ENCODE measurements around the gene RPRD2. TPM values are rescaled to one million over a fixed set of nuclear protein-coding genes. Genes with fewer than 3 reads are reported as not detected.
A peak's percentile ranks its signal among the peaks of the same experiment; 100 is the strongest.

The RPRD2 gene
- polyA plus RNA-seq, 3 donors = 48.9 to 57.3 (median 56.5) TPM

DNA sequence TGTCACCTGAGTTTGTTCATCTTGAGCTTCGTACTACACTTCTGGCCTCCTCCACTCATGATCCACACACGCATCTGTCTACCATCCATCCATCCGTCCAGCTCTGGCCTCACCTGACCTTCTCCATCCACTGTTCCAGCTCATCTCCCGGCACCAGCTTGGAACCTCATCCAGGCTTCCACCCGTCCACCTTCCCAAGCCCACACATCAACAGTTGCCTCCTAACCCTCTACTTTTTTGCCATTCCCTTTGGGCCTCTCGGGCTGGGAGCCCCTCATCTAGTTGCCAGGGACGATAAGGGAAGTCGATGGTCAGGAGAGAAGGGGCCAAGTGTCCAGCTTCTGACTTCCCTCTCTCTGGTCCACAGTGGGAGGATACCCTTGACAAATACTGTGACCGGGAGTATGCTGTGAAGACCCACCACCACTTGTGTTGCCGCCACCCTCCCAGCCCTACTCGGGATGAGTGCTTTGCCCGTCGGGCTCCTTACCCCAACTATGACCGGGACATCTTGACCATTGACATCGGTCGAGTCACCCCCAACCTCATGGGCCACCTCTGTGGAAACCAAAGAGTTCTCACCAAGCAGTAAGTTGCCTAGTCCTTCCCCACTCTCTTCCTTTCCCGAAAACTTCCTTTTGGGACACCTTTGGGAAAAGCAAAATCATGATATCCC lies 148.2 kb downstream of the RPRD2 start:
- no peak for DNase-seq

- DNase-seq = no peak
Observed at GRCh38 chr1:150512846-150513245, 148.9 kb downstream of the RPRD2 start.

- DNase-seq = no peak
Observed at GRCh38 chr1:150513351-150513791, 149.4 kb downstream of the RPRD2 start.

DNA sequence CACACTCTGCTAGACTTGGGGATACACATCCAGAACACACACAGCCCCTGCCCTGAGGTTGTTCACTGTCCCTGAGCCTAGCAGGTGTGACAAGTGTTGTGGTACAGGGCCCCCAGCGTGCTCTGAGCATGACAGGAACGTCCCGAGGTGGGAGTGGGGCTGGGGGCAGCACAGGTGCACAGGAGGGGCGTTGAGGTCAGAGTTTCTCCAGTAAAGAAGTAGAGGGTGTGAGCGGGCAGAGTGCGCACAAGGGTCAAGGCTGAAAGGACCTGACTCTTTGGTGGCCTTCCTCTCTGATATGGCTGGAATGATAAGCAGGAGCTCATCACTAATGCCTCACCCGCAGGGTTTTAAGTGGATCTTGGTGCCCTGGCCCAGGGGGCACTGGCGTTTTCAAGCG lies 150.3 kb downstream of the RPRD2 start:
- DNase-seq = no peak

DNA sequence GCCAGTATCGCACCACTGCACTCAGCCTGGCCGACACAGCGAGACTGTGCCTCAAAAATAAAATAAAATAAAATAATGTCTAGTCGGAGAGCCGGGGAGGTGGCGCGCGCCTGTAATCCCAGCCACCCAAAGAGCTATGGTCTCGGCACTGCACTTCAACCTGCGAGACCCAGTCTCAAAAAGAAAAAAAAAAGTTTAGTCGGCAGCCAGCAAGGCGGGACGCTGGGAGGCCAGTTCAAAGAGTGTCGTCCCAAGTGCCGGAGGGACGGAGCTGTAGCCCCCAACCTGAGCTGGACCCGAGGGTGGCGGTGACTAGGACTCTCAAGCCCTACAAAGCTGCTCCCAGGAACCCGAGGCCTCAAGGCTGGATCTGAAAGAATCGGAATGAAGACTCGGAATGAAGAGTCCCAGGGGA lies 151.0 kb downstream of the RPRD2 start:
- no peak for DNase-seq

DNA sequence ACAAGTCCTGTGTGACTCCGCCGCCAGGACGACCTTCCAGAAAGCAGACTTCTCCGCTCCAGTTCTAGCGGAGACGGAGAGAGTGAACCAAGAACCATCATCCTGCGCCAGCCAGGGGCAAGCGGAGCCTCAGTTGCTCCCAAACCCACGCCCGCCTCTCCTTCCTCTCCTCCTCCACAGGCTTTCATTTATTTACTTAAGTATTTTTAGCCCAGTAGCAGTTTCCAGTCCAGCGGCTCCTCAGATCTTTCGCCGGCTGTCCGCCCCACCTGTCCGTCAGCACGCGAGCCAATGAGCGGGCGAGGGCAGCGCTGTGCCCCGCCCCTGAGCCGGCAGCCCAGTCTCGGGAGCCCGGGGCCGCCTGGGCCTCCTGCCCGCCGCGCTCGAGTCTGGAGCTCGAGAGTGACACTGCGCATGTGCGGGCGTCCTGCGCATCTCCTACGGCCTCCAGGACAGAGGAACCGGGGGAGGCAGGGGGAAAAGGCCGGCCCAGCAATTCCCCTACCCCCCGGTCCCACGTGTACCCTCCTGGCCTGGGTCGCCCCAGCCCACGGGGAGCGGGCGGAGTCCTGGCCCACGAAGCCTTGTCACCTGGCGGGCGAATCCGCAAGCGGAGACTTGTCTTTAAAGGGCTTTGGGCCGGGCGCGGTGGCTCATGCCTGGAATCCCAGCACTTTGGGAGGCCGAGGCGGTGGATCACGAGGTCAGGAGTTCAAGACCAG lies 151.5 kb downstream of the RPRD2 start, which contains the start of gene FALEC:
TSS of gene FALEC (plus strand) at position 425 of the 722 bp plus-strand sequence.
- peak; percentile 95 for DNase-seq

DNA sequence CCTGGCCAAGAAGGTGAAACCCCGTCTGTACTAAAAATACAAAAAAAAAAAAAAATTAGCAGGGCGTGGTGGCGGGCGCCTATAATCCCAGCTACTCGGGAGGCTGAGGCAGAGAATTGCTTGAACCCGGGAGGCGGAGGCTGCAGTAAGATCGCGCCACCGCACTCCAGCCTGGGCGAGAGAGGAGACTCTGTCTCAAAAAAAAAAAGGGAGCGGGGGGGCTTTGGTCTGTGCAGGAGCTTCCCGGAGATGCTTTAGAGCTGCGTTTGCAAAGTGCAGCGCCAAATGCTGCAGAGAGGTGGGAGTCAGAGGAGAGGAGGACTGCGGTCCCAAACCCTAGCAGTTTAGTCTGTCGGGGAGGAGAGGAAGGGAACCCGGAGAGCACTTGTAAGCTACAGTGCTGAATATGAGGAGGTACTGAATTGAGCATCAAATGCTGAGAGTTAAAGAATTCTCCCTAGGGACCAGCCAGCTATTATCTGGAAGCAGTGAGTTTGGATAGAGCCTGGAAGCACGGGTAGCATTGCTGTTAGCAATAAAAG lies 152.2 kb downstream of the RPRD2 start:
- no peak for DNase-seq

GRCh38 chr1:150516616-150517015 lies 152.7 kb downstream of the RPRD2 start:
- no peak for DNase-seq

- DNase-seq = no peak
Observed at GRCh38 chr1:150521196-150521968, 157.4 kb downstream of the RPRD2 start.

DNA sequence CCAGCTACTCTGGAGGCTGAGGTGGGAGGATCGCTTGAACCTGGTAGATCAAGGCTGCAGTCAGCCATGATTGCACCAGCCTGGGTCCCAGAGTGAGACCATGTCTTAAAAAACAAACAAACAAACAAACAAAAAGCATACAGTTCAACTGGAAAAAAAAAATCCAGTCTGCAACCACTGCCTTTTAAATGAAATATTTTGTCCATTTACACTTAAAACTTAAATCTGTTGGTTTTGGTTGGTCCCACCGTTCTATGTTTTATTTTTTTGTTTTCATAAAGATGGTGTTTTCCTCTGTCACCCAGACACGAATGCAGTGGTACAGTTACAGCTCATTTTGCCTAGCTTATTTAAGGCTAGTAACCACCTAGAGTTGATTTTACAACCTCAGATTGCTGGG lies 161.4 kb downstream of the RPRD2 start:
- DNase-seq = no peak

Other genes starting within 250 kb of the RPRD2 start
- gene PLEKHO1, start 214.2 kb upstream of the RPRD2 start, polyA plus RNA-seq (ENCODE audit: insufficient read length in 3 of 3) = 10 to 100 TPM; 45.4 to 59.3 (median 59.0) TPM
- gene ANP32E, start 128.0 kb upstream of the RPRD2 start, polyA plus RNA-seq (ENCODE audit: insufficient read length in 3 of 3) = 100 to 1,000 TPM; 112 to 136 (median 132) TPM
- 1 to 10 TPM; 6.6 to 6.8 (median 6.6) TPM for gene CA14, start 106.4 kb upstream of the RPRD2 start, polyA plus RNA-seq (ENCODE audit: insufficient read length in 3 of 3)
- 100 to 1,000 TPM; 191 to 203 (median 199) TPM for gene APH1A, start 95.1 kb upstream of the RPRD2 start, polyA plus RNA-seq (ENCODE audit: insufficient read length in 3 of 3)
- 10 to 100 TPM; 35.8 to 47.1 (median 45.3) TPM for gene C1orf54, start 91.4 kb upstream of the RPRD2 start, polyA plus RNA-seq (ENCODE audit: insufficient read length in 3 of 3)
- 1 to 10 TPM; 7.6 to 9.0 (median 8.5) TPM for gene CIART, start 81.6 kb upstream of the RPRD2 start, polyA plus RNA-seq (ENCODE audit: insufficient read length in 3 of 3)
- gene MRPS21, start 70.3 kb upstream of the RPRD2 start, polyA plus RNA-seq (ENCODE audit: insufficient read length in 3 of 3) = 10 to 100 TPM; 75.9 to 92.9 (median 83.2) TPM
- gene PRPF3, start 42.6 kb upstream of the RPRD2 start, polyA plus RNA-seq (ENCODE audit: insufficient read length in 3 of 3) = 100 to 1,000 TPM in 2 of 3 donors, 10 to 100 TPM in 1; 58.3 to 114 (median 107) TPM
- gene TARS2, start 123.3 kb downstream of the RPRD2 start, polyA plus RNA-seq (ENCODE audit: insufficient read length in 3 of 3) = 10 to 100 TPM; 19.5 to 34.3 (median 30.1) TPM
- gene ECM1, start 144.0 kb downstream of the RPRD2 start, polyA plus RNA-seq (ENCODE audit: insufficient read length in 3 of 3) = 10 to 100 TPM; 13.0 to 15.0 (median 13.9) TPM
- gene FALEC, start 151.6 kb downstream of the RPRD2 start, polyA plus RNA-seq (ENCODE audit: insufficient read length in 3 of 3) = under 1 TPM; 0.36 to 0.83 (median 0.52) TPM
- gene ADAMTSL4, start 185.3 kb downstream of the RPRD2 start, polyA plus RNA-seq (ENCODE audit: insufficient read length in 3 of 3) = 10 to 100 TPM; 13.5 to 17.7 (median 13.6) TPM
- gene MCL1, start 215.5 kb downstream of the RPRD2 start, polyA plus RNA-seq (ENCODE audit: insufficient read length in 3 of 3) = 100 to 1,000 TPM; 149 to 153 (median 150) TPM

Data from renal pelvis (tissue), 4 donors.